NCI-H82 treated with DMSO at 0.1 percent for 48 hours (cell line): ENCODE measurements around the gene PDE4B.

ENCODE experiments used
- DNase-seq: peaks from one replicate; lab custom pipeline; 2025; ENCODE audit not compliant: unreplicated experiment; lab: John Stamatoyannopoulos, UW

PDE4B gene

DNA sequence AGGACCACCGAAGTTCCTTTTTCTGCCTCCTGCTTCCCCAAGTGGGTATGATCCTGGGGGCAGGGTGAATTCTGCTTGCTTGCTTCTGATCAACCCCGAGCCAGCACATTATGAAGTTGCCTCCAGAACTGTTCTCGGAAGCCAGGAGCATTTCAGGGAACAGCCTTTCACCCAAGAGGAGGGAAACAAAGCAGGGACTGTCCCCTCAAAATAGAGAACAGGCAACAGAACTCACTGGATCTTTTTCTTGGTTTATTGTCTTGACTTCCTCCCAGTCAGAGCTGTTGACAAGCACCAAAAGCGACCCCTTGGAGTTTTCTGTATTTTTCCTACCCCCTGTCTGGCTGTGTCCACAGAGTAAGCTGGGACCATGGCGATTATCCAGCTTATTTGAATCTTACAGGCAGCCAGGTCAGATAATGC, 482.9 kb downstream of the PDE4B start:
- no peak for DNase-seq

DNA sequence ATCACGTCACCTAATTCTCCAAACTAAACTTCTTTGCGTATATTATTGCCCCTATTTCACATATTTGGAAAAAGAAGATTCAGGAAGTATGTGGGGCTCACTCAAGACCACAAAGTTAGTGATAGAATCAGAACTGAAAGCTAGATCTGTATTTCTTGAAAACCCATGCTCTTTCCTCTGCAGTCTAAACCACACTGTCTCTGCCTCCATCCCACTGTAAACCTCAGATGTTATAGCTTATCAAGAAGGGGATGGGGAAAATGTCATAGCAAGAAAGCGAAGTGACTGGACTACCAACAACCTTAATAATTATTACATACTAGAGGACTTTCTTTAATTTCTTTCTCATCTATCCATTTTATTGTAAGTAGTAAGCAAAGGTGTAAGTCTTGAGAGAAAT, 483.5 kb downstream of the PDE4B start:
- DNase-seq: no peak

DNA sequence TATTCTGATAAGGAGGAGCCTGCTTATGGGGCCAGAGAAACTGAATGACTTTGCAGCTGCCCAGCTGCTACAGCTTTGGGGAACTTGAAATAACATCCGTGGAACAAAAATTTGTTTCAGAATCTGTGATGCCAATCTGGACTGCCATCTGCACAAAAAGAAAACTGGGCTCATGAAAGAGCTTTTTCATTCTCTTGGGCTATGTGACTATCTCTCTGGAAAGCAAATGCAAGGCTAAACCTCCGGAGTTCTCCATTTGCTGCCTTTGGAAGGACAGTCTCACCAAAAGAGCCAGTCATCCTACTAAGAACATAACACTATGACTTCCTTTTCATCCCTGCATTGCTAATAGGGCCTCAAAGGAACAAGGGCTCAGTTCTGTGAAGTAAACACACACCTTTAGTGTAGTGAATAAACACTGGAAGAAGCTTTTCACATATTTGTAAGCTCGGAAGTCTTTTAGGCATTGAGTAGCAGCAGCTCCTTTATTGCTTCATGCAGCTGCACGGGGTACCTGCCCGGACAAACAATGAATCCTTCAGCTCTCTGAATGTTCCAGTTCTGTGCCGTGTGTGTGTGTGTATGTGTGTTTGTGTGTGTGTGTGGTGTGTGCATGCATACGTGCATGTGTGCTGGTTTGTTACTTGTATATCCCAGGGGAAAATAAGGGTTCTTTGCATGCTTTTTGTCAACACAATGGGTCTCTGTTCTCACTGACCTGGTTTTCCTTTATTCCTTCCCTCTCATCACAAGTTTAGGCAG, 485.7 kb downstream of the PDE4B start:
- DNase-seq: no peak

DNA sequence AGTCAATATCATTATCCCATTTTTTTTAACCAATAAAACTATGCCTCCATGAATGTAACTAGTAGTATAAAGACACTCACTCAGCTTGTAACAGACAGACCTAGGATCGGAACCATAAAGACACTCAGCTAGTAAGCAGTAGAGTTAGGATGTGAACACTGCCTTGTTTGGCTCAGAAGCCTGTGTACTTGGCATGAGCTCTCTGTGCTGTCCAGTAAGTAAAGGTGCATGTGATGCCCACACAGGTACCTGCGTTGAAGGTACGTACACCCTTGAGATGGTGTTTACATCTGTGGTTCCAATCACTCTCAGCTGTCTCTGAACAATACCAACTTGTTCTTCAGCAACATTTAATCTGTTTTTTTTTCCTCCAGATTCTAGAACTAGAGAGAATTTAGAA, 489.1 kb downstream of the PDE4B start:
- no peak for DNase-seq

DNA sequence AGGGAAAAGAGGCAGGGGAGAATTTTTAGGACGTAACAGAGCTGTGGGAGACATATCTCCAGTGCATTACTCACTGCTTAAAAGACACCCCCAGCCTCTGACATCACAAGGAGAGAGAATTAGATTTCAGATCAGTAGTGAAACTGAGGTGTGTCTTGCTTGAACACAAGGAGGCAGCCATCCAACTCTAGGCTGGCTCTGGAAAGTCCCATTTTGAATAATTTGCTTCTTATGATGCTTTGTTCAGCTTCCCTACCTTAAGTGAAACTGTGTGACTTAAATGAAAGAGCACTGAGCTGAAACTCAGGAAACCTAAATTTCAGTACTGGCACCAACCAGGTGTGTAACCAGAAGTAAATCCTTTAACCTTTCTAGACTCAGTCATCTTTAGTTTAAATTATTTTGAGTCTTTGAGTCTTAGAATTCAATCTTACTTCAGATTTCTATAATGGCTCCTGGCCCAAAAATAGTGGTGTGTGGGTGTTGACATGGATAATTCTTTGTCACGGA, 489.7 kb downstream of the PDE4B start:
- no peak for DNase-seq

DNA sequence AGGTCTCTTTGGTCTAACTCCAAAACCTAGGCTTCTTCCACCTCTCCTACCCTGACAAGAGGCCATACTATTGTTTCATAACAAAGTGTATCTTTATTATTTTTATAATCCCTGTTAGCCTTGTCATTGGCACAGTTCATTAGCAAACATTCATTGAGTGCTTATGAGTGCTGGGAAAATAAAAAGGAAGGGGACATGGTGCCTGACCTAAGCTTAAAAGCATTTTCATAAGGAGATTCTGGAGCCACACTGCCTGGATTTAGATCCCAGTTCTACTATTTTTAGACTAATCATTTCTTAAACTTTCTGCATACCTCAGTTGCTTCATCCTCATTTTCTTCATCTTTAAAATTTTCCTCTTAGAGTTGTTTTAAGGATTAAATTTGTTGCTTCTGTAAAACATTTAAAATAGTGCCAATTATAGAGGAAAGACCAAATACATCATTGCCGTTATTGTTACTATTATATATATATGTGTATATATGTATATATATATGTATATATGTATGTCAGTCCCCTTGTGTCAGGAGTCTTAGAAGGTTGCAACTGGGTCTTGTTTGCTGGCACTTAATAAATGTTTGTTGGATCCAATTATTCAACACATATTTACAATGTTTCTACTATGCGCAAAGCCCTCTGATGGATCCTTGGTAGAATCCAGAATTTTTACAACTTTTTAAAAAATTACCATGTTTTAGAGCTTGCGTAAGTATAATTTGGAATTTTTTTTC, 490.4 kb downstream of the PDE4B start:
- no peak for DNase-seq

DNA sequence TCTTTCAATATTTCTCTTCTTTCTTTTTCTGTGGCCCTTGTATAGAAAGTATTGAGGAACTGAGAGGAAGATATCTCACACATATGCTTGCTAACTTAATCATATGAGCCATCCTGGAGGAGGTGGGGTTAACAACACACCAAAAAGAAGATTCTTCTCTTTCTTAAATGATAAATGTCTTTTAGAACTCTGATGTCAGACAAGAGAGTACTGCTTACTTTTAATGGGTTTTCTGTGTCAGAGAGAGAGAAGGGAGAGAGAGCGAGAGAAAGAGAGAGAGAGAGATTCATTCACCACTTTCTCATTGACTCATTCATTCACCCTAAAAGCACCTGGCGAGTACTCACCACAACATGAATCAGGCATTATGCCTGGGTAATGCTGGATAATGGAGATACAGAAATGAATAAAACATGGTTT, 490.9 kb downstream of the PDE4B start:
- DNase-seq: no peak

DNA sequence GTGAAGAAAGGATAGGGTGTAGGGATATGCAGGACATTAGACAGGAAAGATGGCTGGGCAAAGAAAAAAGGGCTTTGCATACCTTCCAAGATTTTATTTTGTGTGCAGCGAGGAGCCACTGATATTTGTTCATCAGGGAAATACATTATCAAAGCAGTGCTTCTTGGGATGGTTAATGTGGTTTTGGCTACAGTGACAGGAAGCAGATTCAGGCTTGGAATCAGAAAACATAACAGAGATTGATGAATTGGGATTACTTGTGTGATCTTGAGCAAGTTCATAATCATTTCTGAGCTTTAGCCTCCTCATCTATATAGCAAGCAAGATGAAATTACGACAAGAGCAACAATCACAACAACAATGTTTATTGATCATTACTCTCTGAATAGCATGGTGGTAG, 492.1 kb downstream of the PDE4B start:
- DNase-seq: no peak

DNA sequence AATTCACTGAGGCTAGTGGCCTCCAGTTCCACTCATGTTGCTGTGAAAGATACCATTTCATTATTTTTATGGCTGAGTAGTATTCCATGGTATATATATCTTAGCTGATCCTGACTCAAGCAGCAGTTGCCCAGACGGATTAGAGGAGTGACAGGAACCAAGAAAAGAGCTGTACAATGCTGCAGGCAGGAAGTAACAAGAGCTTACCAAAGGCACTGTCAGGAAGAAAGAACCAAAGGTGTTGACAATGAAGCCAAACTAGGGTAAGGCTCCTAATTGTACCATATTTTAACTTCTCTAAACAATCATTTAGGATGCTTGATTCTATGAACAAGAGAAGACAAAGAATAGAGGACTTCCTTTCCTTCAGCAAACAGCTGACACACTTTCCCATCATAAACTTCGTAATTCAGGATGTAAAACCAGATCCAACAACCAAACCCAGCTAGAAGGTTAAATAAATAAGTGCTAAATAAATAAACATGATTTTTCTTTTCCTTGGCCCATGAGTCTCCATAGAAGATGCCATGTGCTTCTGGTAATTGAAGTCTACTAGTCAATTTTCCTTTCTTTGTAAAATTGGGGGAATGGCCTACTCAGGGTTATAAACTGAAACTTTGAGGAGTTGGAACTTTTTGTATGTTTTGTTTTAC, 493.0 kb downstream of the PDE4B start:
- DNase-seq: no peak

DNA sequence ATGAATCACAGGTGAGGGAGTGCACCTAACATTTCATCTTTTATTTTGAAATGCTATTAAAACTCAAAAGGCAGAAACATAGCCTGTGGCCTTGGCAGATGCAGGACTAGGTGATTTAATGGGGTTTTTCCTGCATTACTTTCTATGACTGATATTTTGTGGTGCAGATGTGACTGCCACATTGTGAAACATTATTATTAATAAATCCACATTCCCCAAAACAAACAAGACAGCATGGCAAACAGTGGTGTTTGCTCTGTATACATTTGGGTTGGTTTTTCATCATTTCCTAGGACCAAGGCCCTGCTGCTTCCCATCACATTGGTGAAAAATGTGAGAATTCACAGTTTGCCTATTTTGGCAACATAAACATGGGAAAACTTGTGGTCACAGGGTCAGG, 493.6 kb downstream of the PDE4B start:
- no peak for DNase-seq

DNA sequence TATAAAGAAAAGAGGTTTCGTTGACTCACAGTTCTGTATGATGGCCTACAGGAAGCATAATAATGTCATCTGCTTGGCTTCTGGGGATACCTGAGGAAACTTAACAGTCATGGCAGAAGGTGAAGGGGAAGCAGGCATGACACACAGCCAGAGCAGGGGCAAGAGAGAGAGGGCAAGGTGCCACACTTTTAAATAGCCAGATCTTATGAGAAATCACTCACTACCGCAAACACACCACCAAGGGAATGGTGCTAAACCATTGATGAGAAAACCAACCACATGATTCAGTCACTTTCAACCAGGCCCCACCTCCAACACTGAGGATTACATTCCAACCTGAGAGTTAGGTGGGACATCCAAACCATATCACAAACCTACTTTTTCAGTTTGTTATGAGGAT, 495.4 kb downstream of the PDE4B start:
- no peak for DNase-seq

DNA sequence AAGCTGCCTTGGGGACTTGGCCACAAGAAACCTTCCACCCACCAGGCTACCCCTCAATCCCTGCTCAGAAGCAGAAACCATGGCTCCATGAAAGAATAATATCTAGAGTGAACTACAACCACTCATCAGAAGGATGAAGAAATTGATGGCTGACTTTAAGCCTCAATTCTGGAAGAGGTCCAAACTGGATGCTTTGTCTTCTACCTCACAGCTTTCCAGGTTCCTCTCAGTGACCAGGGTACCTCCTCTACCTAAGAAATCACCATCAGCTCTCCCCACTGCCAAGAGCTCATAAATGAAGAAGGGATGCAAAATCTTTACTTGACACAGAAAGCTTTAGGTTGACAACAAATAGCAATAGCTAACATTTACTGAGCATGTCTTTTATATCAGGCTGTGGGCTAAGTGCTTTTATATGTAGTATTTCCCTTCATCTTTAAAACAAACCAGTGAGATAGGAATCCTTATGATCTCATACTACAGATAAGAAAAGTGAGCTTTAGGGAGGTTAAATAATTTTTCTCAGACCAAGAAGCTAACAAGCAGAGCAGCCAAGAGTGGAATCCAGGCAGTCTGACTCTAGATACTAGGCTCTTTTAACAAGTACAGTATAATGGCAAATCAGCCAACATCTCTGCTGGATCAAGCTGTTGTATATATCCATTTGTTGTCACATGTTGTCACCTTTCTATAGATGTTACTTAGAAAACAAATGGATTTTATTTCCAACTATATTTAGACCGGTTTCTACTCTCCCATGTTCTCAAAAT, 498.3 kb downstream of the PDE4B start:
- DNase-seq: no peak

DNA sequence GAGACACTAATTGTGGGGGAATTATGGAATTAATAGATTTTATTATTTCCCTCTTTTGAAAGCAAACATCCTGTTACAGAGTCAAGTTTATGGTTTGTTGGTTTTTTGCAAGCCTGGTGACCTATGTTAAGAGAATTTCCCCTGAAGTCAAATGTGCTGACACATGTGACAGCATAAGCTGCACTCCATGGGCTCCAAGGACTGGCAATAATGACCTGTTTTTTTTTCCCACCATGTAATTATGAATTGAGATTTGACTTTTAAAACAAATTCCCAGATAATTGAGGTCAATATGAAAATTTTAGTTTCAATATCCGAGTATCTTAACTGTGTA, 498.8 kb downstream of the PDE4B start:
- DNase-seq: no peak

DNA sequence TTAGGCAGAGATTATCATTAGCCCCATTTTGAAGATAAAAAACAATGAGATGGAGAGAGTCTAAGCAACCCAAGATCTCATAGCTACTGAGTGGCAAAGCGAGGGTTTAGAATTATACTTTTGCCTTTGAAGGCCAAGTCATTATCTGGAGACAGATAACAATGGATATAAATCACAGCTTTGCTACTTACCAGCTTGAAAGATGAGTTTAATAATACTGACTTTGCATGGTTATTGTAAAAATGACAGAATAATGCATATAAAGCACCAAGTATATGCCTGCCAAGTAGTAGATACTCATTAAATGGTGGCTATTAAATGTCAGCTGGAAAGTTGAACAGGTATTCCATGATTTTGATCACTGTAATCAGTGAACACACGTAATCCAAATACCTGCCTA, 499.6 kb downstream of the PDE4B start:
- DNase-seq: no peak

DNA sequence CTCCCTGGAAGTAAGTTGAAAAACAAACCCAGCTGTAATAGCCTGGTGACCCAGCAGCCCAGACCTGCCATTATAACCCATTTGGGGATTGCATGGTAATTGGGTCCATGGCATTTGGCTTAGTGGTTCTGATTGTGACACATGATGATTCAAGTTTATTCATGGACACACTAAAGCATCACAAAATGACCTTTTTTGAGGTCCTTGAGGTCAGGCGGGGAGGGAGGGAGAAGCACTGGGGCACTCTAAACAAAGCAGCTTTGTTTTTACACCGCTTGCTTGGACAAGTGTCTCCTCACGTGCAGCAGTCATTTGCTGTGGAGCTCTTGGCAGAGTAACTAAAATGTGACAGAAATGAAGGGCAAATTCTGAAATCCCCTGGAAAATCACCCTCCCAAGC, 500.2 kb downstream of the PDE4B start:
- no peak for DNase-seq

DNA sequence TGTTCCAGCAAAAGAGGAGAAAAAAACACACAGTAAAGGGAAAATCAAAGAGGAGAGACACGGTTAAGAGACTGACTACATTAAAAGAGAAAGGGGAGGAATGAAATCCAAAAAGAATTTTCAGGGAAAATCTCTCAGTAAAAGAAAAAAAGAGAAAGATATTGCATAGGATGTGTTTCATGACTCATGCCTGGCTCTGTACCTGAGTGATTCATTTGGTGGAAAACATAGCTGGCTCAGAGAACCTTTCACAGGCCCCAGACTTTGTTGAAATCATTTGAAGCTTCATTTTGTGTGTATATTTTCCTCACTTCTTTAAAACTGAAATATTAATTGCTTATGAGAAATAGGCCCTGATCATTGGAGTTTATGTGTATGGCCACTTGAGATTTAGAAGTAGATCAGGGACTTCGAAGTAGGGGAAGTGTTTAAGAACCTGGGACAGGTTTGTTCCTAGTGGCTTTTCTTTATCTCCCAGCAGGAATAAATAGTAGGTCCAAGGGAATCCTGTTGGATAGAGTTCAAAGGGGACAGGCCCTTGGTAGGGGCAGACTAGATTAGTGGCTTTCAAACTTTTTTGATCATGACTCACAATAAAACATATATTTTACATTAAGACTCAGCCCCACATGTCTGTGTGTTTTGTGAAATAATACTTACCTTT, 502.1 kb downstream of the PDE4B start:
- no peak for DNase-seq

DNA sequence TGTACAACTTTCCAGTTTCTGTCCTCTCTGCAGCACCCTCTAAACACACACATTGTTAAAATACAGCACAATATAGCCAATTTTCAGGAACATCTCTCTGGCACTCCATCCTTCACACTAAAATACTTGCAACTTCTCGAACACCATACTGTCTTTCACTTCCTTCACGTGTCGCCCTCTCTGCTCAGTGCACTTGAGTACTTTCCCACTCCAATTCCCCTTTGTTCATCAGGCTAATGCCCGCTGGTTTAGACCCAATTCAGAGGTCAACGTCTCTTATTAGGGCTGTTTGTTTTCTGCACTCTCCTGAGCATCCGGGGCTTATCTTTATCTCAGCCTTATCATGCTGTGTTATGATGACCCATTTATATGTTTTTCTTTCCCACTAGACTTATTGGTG, 503.1 kb downstream of the PDE4B start:
- no peak for DNase-seq

DNA sequence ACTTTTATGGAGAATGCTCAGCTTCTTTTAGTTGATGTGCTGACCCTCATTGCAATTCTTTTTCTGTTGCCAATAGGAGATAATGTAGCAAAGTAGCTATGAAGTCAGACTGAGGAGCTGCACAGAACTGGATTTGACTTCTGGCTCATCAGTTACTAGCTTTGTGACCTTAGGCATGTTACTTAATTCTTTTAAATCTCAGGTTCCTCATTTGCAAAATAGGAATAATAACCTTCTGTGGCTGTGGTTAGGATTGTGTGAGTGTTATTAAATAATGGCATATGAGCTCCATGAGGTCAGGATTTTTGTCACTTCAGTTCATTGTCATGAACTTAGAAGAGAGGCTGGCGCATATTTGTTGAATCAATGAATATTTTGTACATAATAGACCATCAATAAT, 503.7 kb downstream of the PDE4B start:
- no peak for DNase-seq

DNA sequence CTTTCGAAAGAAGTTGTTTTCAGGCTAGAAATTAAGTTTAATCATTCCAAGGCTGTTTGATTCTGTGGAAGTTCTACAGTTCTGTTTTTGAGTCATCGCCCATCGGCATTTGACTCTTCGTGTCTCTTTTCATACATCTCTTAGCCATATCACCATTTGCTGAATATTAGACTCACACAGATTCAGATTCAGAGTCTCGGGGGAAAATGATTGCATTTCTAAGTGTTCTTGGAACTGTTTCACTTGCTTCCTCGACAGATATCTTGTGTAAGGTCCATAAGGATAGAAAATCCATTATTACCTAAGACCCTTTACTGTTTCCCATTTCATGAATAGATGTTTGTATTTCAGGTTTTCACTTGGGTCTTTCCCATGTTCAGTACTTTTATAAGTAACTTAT, 504.3 kb downstream of the PDE4B start:
- DNase-seq: no peak

DNA sequence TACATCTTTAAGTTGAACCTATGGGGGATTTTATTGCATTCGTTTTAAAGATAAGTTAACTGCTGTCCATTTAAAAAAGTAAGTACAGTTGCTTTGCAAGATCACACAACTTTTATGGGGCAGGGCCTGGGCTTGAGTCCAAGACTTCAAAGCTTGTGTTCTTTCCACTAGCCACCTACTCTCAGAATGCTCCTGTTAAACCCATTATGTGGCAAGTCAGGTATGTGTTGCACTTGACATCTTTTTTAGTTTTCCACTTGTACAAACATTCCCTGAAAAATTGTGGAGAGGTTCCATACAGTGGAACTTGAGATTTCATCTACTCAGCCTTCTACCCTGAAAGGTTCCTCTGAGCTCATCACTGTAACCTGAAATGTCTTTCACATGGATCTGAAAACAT, 505.8 kb downstream of the PDE4B start:
- DNase-seq: no peak
